H9 (cell line): ENCODE results near the gene MRPL53. TPM values are rescaled to one million over a fixed set of nuclear protein-coding genes. Genes with fewer than 3 reads are reported as not detected.
A peak's percentile ranks its signal among the peaks of the same experiment; 100 is the strongest.

Experiments
- DNase-seq: peaks from one replicate; pipeline ENCODE4 v3.0.0-alpha.2; 2017
- H2AFZ ChIP-seq: one replicate; pipeline ENCODE4 v1.6.1; 2013; ENCODE audit warnings: mild to moderate bottlenecking, low read length, control low read depth, moderate library complexity
- H2AK5ac ChIP-seq: 2 replicates; pipeline ENCODE4 v1.6.1; 2013; ENCODE audit warnings: low read length, control low read depth, mixed read lengths; ENCODE audit not compliant: insufficient read length
- H2BK120ac ChIP-seq: one replicate; pipeline ENCODE4 v1.6.1; 2013; ENCODE audit warnings: low read depth, mild to moderate bottlenecking, low read length, control low read depth, inconsistent platforms; ENCODE audit not compliant: poor library complexity, severe bottlenecking
- H2BK12ac ChIP-seq: 2 replicates; pipeline ENCODE4 v1.6.1; 2013; ENCODE audit warnings: low read length, control low read depth, mixed read lengths, low read depth; ENCODE audit not compliant: insufficient read length
- H2BK15ac ChIP-seq: 2 replicates; pipeline ENCODE4 v1.6.1; 2013; ENCODE audit warnings: low read depth, low read length, control low read depth
- H2BK20ac ChIP-seq: one replicate; pipeline ENCODE4 v1.6.1; 2013; ENCODE audit warnings: low read depth, mild to moderate bottlenecking, low read length, control low read depth, inconsistent platforms; ENCODE audit not compliant: poor library complexity, severe bottlenecking
- H2BK5ac ChIP-seq: 2 replicates; pipeline ENCODE4 v1.6.1; 2013; ENCODE audit warnings: low read length, control low read depth, mixed read lengths; ENCODE audit not compliant: insufficient read length
- H3K14ac ChIP-seq: 2 replicates; pipeline ENCODE4 v1.6.1; 2013; ENCODE audit warnings: low read length, control low read depth; ENCODE audit not compliant: insufficient read depth
- H3K18ac ChIP-seq: 2 replicates; pipeline ENCODE4 v1.6.1; 2013; ENCODE audit warnings: low read depth, mild to moderate bottlenecking, mixed read lengths, low read length, control low read depth; ENCODE audit not compliant: insufficient read length
- H3K23ac ChIP-seq: 2 replicates; pipeline ENCODE4 v1.6.1; 2013; ENCODE audit warnings: low read length, control low read depth, mixed read lengths, low read depth; ENCODE audit not compliant: insufficient read length
- H3K23me2 ChIP-seq: 2 replicates; pipeline ENCODE4 v1.6.1; 2013; ENCODE audit warnings: low read depth, mild to moderate bottlenecking, mixed read lengths, low read length, control low read depth; ENCODE audit not compliant: insufficient read length, poor library complexity, severe bottlenecking
- H3K27ac ChIP-seq: 2 replicates; pipeline ENCODE4 v1.5.1; 2013; ENCODE audit warnings: low read length, control low read depth, mixed read lengths, low read depth; ENCODE audit not compliant: insufficient read length
- H3K27me3 ChIP-seq: 2 replicates; pipeline ENCODE4 v1.6.1; 2013; ENCODE audit warnings: low read length, control low read depth, inconsistent platforms; ENCODE audit not compliant: insufficient read depth
- H3K4ac ChIP-seq: 2 replicates; pipeline ENCODE4 v1.6.1; 2013; ENCODE audit warnings: low read depth, mild to moderate bottlenecking, control low read depth, inconsistent platforms, low read length, moderate library complexity
- H3K4me1 ChIP-seq: 2 replicates; pipeline ENCODE4 v1.6.1; 2013; ENCODE audit warnings: low read length, control low read depth, inconsistent platforms; ENCODE audit not compliant: insufficient read depth
- H3K4me2 ChIP-seq: 2 replicates; pipeline ENCODE4 v1.6.1; 2013; ENCODE audit warnings: low read length, control low read depth, mixed read lengths; ENCODE audit not compliant: insufficient read length, insufficient read depth
- H3K56ac ChIP-seq: 2 replicates; pipeline ENCODE4 v1.6.1; 2013; ENCODE audit warnings: low read depth, mild to moderate bottlenecking, mixed read lengths, low read length, control low read depth; ENCODE audit not compliant: insufficient read length
- H3K79me1 ChIP-seq: 2 replicates; pipeline ENCODE4 v1.6.1; 2013; ENCODE audit warnings: low read depth, mild to moderate bottlenecking, moderate library complexity, low read length, control low read depth, inconsistent platforms; ENCODE audit not compliant: insufficient read depth, poor library complexity, severe bottlenecking
- H3K79me2 ChIP-seq: 2 replicates; pipeline ENCODE4 v1.6.1; 2013; ENCODE audit warnings: low read length, control low read depth, inconsistent platforms; ENCODE audit not compliant: insufficient read depth
- H3K9ac ChIP-seq: 2 replicates; pipeline ENCODE4 v1.6.1; 2013; ENCODE audit warnings: low read length, control low read depth, mixed read lengths; ENCODE audit not compliant: insufficient read length; ENCODE audit errors: extremely low read depth
- H3K9me3 ChIP-seq: one replicate; pipeline ENCODE4 v1.6.1; 2013; ENCODE audit warnings: low read depth, low read length, inconsistent platforms; ENCODE audit not compliant: control insufficient read depth
- H3T11ph ChIP-seq: one replicate; pipeline ENCODE4 v1.6.1; 2013; ENCODE audit warnings: mild to moderate bottlenecking, low read length, control low read depth, inconsistent platforms
- H4K20me1 ChIP-seq: one replicate; pipeline ENCODE4 v1.6.1; 2013; ENCODE audit not compliant: control insufficient read depth, insufficient read length, insufficient read depth
- H4K5ac ChIP-seq: 2 replicates; pipeline ENCODE4 v1.6.1; 2013; ENCODE audit warnings: low read depth, mild to moderate bottlenecking, mixed read lengths, low read length, control low read depth; ENCODE audit not compliant: insufficient read length
- H4K8ac ChIP-seq: replicated peaks from 2 replicates; pipeline ENCODE4 v1.6.1; 2013; ENCODE audit warnings: low read length, control low read depth, mixed read lengths, low read depth; ENCODE audit not compliant: insufficient read length
- H4K91ac ChIP-seq: 2 replicates; pipeline ENCODE4 v1.6.1; 2013; ENCODE audit warnings: low read depth, mild to moderate bottlenecking, moderate library complexity, mixed read lengths, low read length, control low read depth; ENCODE audit not compliant: insufficient read length
- H3K27ac Mint-ChIP-seq, 3 experiments: 2 replicates in 2 of 3; 3 replicates in 1 of 3; pipeline ENCODE4 v1.8.0; 2020 to 2021; ENCODE audit warnings: mixed read lengths in 3 of 3, mild to moderate bottlenecking in 1 of 3, moderate library complexity in 1 of 3
- H3K27me3 Mint-ChIP-seq: 2 replicates; pipeline ENCODE4 v1.8.0; 2021; ENCODE audit warnings: low read depth, mild to moderate bottlenecking, moderate library complexity, mixed read lengths
- H3K36me3 Mint-ChIP-seq, 3 experiments: 2 replicates in 2 of 3; 3 replicates in 1 of 3; pipeline ENCODE4 v1.8.0; 2020 to 2021; ENCODE audit warnings: low read depth in 3 of 3, mixed read lengths in 3 of 3; ENCODE audit not compliant: insufficient read depth in 1 of 3
- H3K4me1 Mint-ChIP-seq, 2 experiments: 2 replicates each; pipeline ENCODE4 v1.8.0; 2020; ENCODE audit warnings: mixed read lengths in 2 of 2
- H3K4me3 Mint-ChIP-seq, 2 experiments: 2 replicates in 1 of 2; 3 replicates in 1 of 2; pipeline ENCODE4 v1.8.0; 2020 to 2021; ENCODE audit warnings: mild to moderate bottlenecking in 2 of 2, mixed read lengths in 2 of 2, moderate library complexity in 1 of 2
- H3K9me3 Mint-ChIP-seq, 2 experiments: 2 replicates in 1 of 2; 3 replicates in 1 of 2; pipeline ENCODE4 v1.8.0; 2020; ENCODE audit warnings: mild to moderate bottlenecking in 2 of 2, mixed read lengths in 2 of 2, moderate library complexity in 1 of 2
- WGBS: extraction: QIAGEN DNeasy Blood & Tissue Kit; methylation state at CpG from one replicate; pipeline ENCODE4 v1.1.7; 2013; ENCODE audit warnings: missing lambda C conversion rate, low lambda C conversion rate, mixed read lengths; ENCODE audit not compliant: insufficient read length; ENCODE audit errors: extremely low coverage; 5-methylcytosine and 5-hydroxymethylcytosine counted together
- total RNA-seq: library from RNA; stranded (reverse); gene quantifications from 2 replicates; pipeline ENCODE4 v1.2.1, GENCODE V29; 2021
- TF ChIP-seq, protein P1 (sequence below): fragments of 200-600 bp; sonication (generic); conservative IDR thresholded peaks from 3 replicates; pipeline ENCODE4 v1.8.0; 2021; ENCODE audit warnings: antibody characterized with exemption, mild to moderate bottlenecking

MRPL53 gene
- total RNA-seq, 1 experiment from 2014 or later: 59.5 TPM

DNA sequence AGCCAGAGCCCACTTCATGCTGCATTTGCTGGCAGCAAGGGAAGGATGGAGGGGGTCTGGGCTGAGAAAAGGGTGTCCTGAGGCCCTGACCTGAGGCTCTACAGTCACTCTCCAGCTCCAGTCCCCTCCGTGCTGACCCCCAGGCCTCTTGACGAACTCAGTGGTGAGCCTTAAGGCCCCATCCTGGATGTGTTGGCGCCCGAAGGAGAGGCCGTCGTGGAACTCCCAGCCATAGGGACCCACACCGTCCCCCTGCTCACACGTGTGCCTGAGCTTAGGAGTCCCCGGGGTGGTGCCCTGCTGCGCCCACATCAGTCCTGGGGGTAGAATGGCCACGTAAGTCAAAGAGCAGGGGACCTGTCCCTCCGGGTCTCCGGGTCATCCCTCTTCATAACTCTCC is 8.1 kb downstream of the MRPL53 start:
- H3K27ac Mint-ChIP-seq: no peak overlapping the region; a peak in 1 of 7 replicates
- no peak for DNase-seq
- H2AFZ ChIP-seq: no peak overlapping the region

More for the DNA sequence above, 8.1 kb downstream of the MRPL53 start:
- TF ChIP-seq, protein P1, sequence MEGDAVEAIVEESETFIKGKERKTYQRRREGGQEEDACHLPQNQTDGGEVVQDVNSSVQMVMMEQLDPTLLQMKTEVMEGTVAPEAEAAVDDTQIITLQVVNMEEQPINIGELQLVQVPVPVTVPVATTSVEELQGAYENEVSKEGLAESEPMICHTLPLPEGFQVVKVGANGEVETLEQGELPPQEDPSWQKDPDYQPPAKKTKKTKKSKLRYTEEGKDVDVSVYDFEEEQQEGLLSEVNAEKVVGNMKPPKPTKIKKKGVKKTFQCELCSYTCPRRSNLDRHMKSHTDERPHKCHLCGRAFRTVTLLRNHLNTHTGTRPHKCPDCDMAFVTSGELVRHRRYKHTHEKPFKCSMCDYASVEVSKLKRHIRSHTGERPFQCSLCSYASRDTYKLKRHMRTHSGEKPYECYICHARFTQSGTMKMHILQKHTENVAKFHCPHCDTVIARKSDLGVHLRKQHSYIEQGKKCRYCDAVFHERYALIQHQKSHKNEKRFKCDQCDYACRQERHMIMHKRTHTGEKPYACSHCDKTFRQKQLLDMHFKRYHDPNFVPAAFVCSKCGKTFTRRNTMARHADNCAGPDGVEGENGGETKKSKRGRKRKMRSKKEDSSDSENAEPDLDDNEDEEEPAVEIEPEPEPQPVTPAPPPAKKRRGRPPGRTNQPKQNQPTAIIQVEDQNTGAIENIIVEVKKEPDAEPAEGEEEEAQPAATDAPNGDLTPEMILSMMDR: no peak
- Histone ChIP-seq H3K79me1 (peaks cover 4% of the 10 kb centered on the region), H4K20me1 (peaks cover 2% of the 10 kb centered on the region), H2BK120ac (no peak overlapping the region), H3K18ac (no peak overlapping the region), H3T11ph (no peak overlapping the region), H3K56ac (no peak overlapping the region), H2BK20ac (no peak overlapping the region), H3K23me2 (no peaks in the 10 kb centered on the region), H4K91ac (no peak overlapping the region), H3K9ac (peak overlapping the region; percentile 35), H3K27me3 (no peaks in the 10 kb centered on the region), H3K79me2 (no peaks in the 10 kb centered on the region; the same call in 1 of the 2 replicates), H3K14ac (no peak overlapping the region; the same call in 1 of the 2 replicates), H2AK5ac (no peak overlapping the region), H2BK5ac (no peak overlapping the region), H3K27ac (no peak overlapping the region), H3K23ac (no peak overlapping the region), H3K4me2 (peak overlapping the region; percentile 44), H2BK15ac (no peak overlapping the region), H2BK12ac (no peak overlapping the region), H4K5ac (no peak overlapping the region), H3K4me1 (peaks cover under 1% of the 10 kb centered on the region; the same call in 1 of the 2 replicates), H3K9me3 (no peaks in the 10 kb centered on the region), H3K4ac (no peak overlapping the region), H4K8ac (no peak overlapping the region)
- no CpG with 5 or more reads among the region's 13 CpGs for WGBS
- H3K36me3 Mint-ChIP-seq: peaks cover 10 to 29% (median 24%) of the 10 kb centered on the region in 3 experiments; a peak in 6 of 7 replicates
- peaks cover 9 to 13% of the 10 kb centered on the region in 2 experiments for H3K4me1 Mint-ChIP-seq
- no peaks in the 10 kb centered on the region for H3K27me3 Mint-ChIP-seq
- H3K9me3 Mint-ChIP-seq: no peaks in the 10 kb centered on the region
- peak overlapping the region; percentile 95 to 98 for H3K4me3 Mint-ChIP-seq
